ENCODE results near the gene CHST3.
"Not testable (repeated sequence)": the region's sequence is repeated elsewhere in the genome, so short reads cannot be mapped to it uniquely, and the experiment has no call there.

Gene CHST3, protein sequence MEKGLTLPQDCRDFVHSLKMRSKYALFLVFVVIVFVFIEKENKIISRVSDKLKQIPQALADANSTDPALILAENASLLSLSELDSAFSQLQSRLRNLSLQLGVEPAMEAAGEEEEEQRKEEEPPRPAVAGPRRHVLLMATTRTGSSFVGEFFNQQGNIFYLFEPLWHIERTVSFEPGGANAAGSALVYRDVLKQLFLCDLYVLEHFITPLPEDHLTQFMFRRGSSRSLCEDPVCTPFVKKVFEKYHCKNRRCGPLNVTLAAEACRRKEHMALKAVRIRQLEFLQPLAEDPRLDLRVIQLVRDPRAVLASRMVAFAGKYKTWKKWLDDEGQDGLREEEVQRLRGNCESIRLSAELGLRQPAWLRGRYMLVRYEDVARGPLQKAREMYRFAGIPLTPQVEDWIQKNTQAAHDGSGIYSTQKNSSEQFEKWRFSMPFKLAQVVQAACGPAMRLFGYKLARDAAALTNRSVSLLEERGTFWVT

DNA sequence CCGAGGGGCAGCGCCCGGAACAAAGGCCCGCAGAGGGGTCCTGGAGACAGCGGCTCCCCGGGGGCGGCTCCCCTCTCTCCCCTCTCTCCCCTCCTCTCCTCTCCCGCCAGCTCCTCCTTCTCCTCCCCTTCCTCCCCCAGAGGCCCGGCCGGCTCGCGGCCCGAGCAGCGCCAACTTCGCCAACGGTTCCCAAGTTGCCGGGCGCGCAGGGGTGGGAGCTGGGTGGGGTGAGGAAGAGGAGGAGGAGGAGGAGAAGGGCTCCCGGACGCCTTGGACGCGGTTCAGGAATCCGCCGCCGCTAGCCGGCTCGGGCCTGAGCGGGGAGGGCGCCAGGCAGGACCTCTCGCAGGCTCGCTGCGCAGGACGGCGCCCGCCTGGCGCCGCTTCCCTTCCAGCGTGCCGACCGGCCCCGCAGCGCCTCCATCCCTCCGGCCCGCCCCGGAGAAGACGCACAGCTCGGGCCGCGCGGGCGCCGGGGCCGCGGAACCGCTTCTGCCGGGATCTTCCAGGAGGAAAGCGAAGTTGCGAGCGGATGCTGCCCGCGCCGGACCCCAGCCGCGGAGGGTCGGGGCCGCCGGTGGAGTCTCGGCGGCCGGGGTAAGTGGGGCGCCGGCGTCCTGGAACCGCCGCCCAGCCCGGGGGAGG is at the start of gene CHST3:
Gene CHST3, plus strand, starts transcription at position 298 of the 645 bp plus-strand sequence. CDS start 41,448 bp downstream, outside the sequence.
- DNase-seq (ENCODE audit: low read depth): no peak

DNA sequence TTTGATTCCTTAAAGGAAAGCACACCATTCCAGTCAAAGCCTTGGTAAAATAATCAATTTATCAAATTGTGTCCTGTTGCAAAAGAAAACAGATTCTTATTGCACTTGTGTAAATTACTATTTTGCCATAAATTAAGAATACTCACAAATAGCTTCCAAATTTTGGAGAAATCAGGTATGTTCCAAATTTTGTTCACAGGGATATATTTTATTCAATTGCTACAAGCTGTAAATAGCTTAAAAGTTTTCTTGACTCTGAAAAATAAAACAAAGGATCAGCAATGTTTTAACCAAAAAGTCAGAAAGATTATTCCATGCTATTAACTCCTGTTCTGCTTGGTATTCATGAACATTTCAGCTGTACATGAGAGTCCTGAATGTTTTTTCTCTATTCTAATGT is 47.4 kb upstream of the CHST3 start:
- no peak for DNase-seq (ENCODE audit: low read depth)

DNA sequence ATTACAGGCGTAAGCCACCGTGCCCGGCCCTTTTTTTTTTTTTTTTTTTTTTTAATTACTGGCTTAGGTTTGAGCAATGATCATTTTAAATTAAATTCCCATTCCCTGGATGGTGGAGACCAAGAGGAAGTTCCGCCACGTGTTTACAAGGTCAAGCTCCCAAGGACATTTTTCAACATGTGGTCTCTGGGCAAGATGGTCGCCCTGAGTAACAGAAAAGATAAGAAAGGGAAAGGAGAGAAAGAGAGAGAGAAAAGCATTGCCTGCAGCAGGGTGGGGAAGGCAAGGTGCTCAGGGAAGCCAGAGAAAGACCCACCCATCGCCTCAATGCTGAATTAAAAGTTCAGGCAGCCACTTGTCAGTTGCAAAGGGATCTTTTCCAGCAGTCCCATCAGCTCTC is 45.2 kb upstream of the CHST3 start:
- no peak for DNase-seq (ENCODE audit: low read depth)

DNA sequence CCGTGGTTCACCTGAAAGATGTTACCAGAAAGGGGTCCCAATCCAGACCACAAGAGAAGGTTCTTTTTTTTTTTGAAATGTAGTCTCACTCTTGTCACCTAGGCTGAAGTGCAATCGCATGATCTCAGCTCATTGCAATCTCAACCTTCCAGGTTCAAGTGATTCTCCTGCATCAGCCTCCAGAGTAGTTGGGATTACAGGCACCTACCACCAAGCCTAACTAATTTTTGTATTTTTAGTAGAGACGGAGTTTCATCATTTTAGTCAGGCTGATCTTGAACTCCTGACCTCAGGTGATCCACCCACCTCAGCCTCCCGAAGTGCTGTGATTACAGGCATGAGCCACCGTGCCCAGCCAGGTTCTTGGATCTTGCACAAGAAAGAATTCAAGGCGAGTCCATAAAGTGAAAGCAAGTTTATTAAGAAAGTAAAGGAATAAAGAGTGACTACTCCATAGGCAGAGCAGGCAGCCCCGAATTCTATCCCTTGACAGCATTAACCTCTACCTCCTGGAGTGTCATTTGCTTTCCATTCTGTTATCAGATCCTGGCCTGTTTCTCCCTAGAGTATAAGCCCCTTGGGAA is 44.1 kb upstream of the CHST3 start:
- DNase-seq (ENCODE audit: low read depth): not testable (repeated sequence)

DNA sequence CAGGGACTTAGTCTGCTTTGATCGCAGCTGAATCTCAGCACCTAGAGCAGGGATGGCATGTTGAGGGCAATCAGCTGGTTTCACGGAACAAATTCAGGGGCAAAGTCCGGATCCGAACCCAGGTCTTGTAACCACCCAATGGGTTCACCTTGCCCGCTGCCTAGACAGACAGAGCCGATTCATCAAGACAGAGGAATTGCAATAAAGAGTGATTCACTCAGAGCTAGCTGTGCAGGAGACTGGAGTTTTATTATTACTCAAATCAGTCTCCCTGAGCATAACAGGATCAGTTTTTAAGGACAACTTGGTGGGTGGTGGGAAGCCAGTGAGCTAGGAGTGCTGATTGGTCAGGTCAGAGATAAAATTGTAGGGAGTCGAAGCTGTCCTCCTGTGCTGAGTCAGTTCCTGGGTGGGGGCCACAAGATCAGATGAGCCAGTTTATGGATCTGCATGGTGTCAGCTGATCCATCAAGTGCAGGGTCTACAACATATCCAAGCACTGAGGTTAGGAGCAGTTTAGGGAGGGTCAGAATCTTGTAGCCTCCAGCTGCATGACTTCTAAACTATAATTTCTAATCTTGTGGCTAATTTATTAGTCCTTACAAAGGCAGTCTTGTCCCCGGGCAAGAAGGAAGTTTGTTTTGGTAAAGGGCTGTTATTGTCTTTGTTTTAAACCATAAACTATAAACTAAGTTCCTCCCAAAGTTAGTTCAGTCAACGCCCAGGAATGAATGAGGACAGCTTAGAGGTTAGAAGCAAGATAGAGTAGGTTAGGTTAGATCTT is 43.5 kb upstream of the CHST3 start:
- DNase-seq (ENCODE audit: low read depth): no peak

DNA sequence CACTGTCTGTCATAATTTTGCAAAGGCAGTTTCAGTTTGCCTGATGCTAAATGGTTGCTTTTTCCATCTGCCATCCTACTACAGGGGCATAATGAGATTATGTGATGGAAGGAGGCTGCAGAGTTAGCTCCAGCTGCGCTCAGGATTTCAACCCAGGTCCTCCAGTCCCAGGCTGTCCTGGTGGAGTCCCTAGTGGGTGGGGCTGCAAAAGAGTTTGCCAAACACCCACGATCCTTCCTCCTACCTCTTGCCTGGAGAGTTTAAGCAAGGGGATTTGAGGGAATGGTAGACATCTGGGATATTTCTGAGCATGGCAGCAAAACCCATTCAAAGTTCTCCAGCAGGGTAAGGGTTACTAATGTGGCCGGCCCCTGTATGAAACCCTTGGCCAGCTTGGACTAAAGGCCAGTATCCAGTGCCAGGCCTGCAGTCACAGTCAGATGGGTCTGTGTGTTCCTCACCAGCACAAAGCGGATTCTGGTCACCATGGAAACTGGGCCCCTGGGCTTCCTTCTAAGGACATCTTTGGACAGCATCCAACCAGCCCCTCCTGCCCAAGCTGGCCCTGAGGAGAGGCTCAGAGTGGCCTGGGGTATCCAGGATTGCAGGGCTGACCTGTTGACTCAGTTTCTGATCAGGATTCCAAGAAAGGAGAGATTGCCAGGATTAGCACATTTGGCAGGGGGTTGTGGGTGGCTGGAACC is 42.7 kb upstream of the CHST3 start:
- DNase-seq (ENCODE audit: low read depth): no peak

DNA sequence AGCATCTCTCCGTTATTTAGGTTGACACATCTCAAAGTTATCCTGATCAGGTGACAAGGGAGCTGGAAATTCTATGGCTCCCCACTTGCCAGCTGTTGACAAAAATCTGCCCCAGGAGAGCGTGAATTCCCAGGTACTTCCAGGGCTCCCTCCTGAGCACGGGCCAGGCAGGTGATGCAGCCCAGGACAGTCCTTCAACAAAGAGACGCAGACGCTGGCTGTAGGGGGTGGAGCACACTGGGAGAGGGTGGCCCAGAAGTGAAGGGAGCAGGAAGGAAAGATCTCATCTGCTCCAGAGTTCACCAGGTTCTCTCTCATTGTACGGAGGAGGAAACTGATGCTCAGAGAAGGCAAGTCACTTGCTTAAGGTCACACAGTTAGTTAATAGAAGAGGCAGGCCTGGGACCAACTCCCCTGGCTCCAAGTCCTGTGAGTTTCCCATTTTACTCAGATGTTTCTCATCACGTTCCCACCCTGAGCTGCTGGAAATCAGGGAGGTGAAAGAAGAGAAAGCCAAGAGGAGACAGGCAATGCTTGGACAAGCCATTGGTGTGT is 41.0 kb upstream of the CHST3 start:
- DNase-seq (ENCODE audit: low read depth): no peak

DNA sequence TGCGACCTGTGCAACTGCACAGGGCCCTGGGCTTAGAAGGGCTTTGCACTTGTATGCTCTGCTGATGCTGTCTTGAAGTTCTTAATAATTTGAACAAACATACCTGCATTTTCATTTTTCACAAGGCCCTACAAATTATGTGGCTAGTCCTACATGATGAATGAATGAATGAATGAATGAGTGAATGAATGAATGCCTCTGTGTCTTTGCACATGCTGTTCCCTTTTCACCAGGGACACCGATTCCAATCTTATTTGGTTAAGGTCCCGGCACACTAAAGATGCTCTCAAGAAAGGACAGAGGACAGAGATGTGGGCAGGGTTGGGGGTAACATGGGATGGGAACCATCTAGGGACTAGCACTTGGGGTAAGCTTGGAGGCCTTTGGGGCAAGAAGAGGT is 39.4 kb upstream of the CHST3 start:
- DNase-seq (ENCODE audit: low read depth): no peak

DNA sequence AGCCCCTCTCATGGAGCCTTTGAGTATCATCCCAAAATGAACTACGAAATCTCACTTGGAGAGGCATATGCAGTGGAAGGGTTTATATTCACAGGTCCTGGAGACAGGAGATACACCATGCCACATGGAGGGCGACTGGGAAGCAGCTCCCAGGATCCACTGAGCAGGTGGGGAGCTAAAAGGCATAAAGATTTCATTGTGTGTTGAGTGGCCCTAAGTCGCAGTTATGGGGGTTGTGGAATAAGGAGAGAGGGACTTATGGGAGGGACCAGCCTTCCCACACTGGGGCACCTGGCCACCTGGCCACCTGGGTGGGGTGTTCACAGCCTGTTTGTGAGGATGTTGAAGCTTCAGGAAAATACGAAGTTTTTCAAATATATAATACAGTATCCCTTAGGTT is 37.0 kb upstream of the CHST3 start:
- DNase-seq (ENCODE audit: low read depth): no peak

DNA sequence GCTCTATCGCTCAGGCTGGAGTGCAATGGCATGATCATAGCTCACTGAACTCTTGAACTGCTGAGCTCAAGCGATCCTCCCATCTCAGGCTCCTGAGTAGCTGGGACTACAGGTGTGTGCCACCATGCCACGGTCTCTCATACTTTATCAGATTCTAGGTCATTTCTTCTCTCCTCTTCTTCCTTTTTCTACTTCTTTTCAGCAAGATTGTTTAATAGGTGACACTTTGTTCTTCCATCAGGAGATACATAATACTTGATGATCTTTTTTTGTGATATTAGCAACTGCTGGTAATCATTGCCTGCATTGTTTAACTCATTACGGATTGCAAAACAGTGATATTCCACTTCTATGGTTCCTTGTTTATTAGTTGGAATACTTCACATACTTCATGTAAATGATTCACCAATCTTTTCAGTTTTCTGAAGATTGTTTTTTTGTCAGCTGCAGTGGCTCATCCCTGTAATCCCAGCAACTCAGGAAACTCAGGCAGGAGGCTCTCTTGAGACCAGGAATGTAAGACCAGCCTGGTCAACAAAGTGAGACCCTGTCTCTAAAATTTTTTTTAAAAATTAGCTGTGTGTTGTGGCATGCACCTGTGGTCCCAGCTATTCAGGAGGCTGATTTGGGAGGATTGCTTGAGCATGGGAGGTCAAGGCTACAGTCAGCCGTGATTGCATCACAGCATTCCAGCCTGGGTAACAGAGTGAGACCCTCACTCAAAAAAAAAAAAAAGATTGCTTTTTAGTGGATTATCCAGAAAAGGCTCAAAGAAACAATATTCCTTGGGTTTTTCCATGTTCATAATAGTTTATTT is 36.2 kb upstream of the CHST3 start:
- DNase-seq (ENCODE audit: low read depth): no peak

DNA sequence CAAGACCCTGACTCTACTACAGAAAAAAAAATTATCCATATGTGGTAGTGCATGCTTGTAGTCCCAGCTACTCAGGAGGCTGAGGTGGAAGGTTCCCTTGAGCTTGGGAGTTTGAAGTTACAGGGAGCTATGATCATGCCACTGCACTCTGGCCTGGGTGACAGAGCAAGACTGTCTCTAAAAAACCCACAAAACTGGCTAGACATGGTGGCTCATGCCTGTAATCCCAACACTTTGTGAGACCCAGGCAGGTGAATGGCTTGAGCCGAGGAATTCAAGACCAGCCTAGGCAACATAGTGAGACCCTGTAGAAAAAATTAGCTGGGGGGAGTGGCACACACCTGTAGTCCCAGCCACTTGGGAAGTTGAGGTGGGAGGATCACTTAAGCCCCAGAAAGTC is 32.9 kb upstream of the CHST3 start:
- DNase-seq (ENCODE audit: low read depth): no peak

DNA sequence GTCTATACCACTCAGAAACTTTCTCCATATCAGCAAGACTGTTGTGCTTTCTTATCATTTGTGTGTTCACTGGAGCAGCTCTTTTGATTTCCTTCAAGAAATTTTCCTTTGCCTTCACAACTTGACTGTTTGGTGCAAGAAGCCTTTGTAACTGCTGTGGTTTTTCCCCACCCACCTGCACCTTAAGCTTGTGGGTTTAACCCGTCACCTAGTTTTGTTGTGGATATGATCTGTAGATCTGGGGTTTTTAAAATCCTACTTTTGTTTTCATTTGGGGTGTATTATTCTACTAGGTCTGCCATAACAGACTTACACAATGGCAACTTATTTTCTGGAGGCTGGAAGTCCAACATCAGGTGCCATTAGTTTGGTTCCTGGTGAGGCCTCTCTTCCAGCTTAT is 30.5 kb upstream of the CHST3 start:
- peak; percentile 19 for DNase-seq (ENCODE audit: low read depth)

DNA sequence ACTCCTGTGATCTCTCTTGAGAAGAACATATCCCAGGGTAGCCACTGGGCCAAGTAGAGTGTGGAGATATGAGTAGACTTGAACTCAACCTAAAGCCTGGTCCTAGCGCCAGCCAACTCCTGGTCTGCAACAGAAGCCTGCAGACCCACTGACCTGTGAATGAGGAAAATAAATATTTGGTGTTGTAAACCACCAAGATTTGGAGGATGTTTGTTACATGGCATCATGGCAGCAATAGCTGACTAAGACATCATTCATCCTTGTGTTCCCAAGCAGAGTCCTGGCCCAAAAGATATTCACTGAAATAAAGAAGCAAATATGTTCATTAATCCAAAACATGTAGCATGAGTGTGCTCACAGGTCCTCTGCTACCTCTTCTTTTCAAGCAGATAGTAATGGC is 26.0 kb upstream of the CHST3 start:
- DNase-seq (ENCODE audit: low read depth): no peak

DNA sequence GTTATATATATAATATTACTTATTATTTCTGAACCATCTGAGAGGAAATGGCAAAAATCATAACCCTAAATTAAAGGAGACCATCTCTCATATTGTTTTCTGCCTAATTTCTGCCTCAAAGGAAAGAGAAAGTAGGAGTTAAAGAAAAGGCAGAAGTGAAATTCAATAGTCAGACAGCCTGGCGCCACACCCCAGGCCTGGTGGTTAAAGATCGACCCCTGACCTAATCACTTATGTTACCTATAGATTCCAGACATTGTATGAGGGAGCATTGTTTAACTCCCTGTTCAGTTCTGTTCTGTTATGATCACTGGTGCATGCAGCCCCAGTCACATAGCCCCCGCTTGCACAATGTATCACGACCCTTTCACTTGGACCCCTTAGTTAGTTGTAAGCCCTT is 24.9 kb upstream of the CHST3 start:
- no peak for DNase-seq (ENCODE audit: low read depth)

DNA sequence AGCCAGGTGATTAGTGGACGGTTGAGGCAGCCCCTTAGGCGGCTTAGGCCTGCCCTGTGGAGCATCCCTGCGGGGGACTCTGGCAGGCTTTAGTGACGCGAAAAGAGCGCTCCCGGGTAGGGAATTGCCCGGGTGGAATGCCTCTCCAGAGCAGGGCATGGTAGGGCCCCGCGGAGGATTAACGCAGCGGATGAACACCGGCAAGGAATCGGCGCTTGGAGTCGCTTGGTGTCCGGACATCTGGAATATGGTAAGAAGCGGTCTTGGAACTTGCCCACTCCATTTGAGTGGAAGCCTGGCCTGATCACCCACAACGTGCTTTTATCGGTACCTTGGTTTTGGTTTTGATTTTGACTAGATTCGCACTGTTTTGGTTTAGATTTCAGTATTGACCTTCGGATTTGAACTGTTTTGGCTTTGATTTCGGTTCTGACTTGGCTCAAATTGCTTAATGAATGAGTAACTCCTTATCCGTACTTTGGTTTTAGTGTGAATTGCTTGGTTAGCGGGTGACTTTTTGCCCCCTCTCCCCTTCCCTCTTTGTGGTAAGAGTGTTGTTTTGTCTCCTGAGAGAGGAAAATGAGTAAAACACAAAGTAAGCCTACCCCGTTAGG is 24.2 kb upstream of the CHST3 start:
- DNase-seq (ENCODE audit: low read depth): no peak

DNA sequence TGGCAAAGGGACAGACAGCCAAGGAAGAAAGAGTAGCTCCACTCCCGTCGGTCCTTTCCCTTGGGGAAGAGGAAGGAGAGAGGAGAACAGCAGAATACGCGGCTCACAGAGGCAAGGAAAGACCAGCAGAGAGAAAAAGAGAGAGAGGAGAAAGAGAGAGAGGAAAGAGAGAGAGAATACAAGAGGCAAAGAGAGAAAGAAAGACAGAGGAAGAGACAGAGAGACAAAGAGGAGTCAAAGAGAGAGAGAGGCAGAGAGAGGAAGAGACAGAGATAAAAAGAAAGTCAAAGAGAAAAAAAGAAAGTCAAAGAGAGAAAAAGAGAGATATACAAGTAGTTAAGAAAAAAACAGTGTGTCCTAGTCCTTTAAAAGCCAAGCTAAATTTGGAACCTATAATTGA is 23.4 kb upstream of the CHST3 start:
- DNase-seq (ENCODE audit: low read depth): no peak

DNA sequence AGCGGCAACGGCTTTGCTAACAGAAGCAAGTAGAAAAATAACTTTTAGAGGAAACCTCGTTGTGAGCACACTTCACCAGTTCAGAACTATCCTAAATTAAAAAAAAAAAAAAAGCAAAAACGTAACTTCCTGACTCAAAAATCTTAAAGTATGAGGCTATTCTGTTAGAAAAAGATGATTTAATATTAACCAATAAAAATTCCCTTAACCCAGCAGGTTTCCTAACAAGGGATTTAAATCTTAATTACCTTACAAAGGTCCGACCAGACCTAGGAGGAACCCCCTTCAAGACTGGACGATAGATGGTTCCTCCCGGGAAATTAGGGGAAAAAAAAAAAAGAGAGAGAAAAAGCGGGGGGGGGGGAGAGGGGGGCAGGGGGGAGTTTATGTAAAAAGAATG is 22.9 kb upstream of the CHST3 start:
- no peak for DNase-seq (ENCODE audit: low read depth)

DNA sequence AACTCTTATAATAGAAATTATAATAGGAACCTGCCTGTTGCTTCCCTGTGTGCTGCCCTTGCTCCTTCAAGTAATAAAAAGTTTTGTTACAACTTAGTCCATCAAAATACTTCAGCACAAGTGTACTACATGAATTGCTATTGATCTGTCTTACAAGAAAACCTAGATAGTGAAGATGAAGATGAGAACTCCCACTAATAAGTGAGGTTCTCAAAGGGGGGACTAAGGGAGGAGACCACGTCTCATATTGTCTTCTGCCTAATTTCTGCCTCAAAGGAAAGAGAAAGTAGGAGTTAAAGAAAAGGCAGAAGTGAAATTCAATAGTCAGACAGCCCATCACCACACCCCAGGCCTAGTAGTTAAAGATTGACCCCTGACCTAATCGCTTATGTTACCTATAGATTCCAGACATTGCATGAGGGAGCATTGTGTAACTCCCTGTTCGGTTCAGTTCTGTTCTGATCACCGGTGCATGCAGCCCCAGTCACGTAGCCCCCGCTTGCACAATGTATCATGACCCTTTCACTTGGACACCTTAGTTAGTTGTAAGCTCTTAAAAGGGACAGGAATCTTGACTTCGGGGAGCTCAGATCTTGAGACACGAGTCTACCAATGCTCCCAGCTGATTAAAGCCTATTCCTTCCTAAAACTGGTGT is 18.2 kb upstream of the CHST3 start:
- no peak for DNase-seq (ENCODE audit: low read depth)

DNA sequence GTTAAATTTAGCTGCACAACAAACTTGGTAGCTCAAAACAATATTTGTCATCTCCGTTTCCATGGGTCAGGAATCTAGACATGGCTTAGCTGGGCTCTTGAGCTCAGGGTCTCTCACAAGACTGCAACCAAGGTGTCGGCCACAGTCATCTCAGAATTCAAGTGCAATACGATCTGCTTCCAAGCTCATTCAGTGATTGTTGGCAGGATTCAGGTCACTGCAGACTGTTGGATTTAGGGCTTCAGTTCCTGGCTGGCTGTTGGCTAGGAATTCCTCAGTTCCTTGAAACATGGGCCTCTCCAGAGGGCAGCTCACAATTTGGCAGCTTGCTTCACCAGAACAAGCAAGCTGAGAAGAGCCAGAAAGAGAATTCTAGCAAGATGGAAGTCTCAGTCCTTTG is 17.5 kb upstream of the CHST3 start:
- DNase-seq (ENCODE audit: low read depth): no peak
